Stimulated activated naive CD8-positive, alpha-beta T cell treated with anti-CD3 and anti-CD28 coated beads, Interleukin-15, amount 100 ng/mL, for 72 hours (primary cell): ENCODE data around the gene KRT37.
"Not testable (repeated sequence)": the region's sequence is repeated elsewhere in the genome, so short reads cannot be mapped to it uniquely, and the experiment has no call there.

Experiments used
- ATAC-seq: fragments of 150-1000 bp; cut with Tn5 transposase; 2 replicates; pipeline ENCODE4 v1.10.0; 2021; ENCODE audit warnings: mild to moderate bottlenecking, moderate library complexity
- DNase-seq, 2 donors: peaks; one replicate each; pipeline ENCODE4 v3.0.0; 2021 to 2022
- H3K27ac Mint-ChIP-seq, 2 donors: one replicate each; pipeline ENCODE4 v1.8.0; 2022; ENCODE audit warnings: mild to moderate bottlenecking in 2 of 2, mixed read lengths in 2 of 2, moderate library complexity in 2 of 2
- H3K27me3 Mint-ChIP-seq: one replicate; pipeline ENCODE4 v1.8.0; 2022; ENCODE audit warnings: mixed read lengths
- H3K4me1 Mint-ChIP-seq: one replicate; pipeline ENCODE4 v1.8.0; 2022; ENCODE audit warnings: mild to moderate bottlenecking, mixed read lengths
- H3K4me3 Mint-ChIP-seq, 2 donors: one replicate each; pipeline ENCODE4 v1.8.0; 2022; ENCODE audit warnings: mild to moderate bottlenecking in 2 of 2, mixed read lengths in 2 of 2, moderate library complexity in 1 of 2
- H3K9me3 Mint-ChIP-seq, 2 donors: one replicate each; pipeline ENCODE4 v1.8.0; 2022; ENCODE audit warnings: mixed read lengths in 2 of 2

KRT37 gene

GRCh38 chr17:41402161-41402560 is 22.2 kb downstream of the KRT37 start:
- DNase-seq (no peak), ATAC-seq (no peak)
- H3K4me1 Mint-ChIP-seq = peaks cover 31% of the 10 kb centered on the region
- peak overlapping the region; percentile 11 to 58 for H3K4me3 Mint-ChIP-seq
- H3K27ac Mint-ChIP-seq = peak overlapping the region in 1 of 2 donors; percentile 69
- H3K27me3 Mint-ChIP-seq = no peaks in the 10 kb centered on the region
- H3K9me3 Mint-ChIP-seq = no peaks in the 10 kb centered on the region

GRCh38 chr17:41396996-41397660 is 27.3 kb downstream of the KRT37 start, which contains the start of gene KRT31:
TSS of gene KRT31 (minus strand) at chr17:41397608. CDS start at chr17:41397539, 69 bp downstream.
- no peak within 1 kb of the TSS for H3K27ac Mint-ChIP-seq
- H3K4me1 Mint-ChIP-seq = peaks cover 2% of the 10 kb centered on the region
- peaks cover 2% of the 10 kb centered on the region for H3K27me3 Mint-ChIP-seq
- DNase-seq (no peak), ATAC-seq (no peak)
- H3K9me3 Mint-ChIP-seq = no peaks in the 10 kb centered on the region
- H3K4me3 Mint-ChIP-seq = no peak within 1 kb of the TSS

GRCh38 chr17:41396340-41396739 is 28.0 kb downstream of the KRT37 start:
- H3K4me1 Mint-ChIP-seq = no peaks in the 10 kb centered on the region
- H3K9me3 Mint-ChIP-seq = no peaks in the 10 kb centered on the region
- H3K4me3 Mint-ChIP-seq = no peak overlapping the region
- no peak for ATAC-seq
- no peak overlapping the region for H3K27ac Mint-ChIP-seq
- DNase-seq = no peak
- peaks cover 8% of the 10 kb centered on the region for H3K27me3 Mint-ChIP-seq

- ATAC-seq = no peak
- Mint-ChIP-seq H3K27ac (no peak overlapping the region), H3K27me3 (peaks cover 8% of the 10 kb centered on the region), H3K4me3 (no peak overlapping the region), H3K4me1 (no peaks in the 10 kb centered on the region), H3K9me3 (no peaks in the 10 kb centered on the region)
- DNase-seq = no peak
These were observed 28.8 kb downstream of the KRT37 start for GRCh38 chr17:41395611-41396010.

- H3K27ac Mint-ChIP-seq, DNase-seq, H3K27me3 Mint-ChIP-seq, H3K4me3 Mint-ChIP-seq, H3K4me1 Mint-ChIP-seq, H3K9me3 Mint-ChIP-seq, ATAC-seq: not testable (repeated sequence)
These were observed 29.3 kb downstream of the KRT37 start for GRCh38 chr17:41395044-41395443.

GRCh38 chr17:41394254-41394996 is 30.0 kb downstream of the KRT37 start:
- Mint-ChIP-seq H3K9me3 (no peaks in the 10 kb centered on the region), H3K4me1 (no peaks in the 10 kb centered on the region), H3K27ac (no peak overlapping the region), H3K27me3 (peaks cover 8% of the 10 kb centered on the region), H3K4me3 (no peak overlapping the region)
- DNase-seq (no peak), ATAC-seq (no peak)

GRCh38 chr17:41393826-41394225 is 30.6 kb downstream of the KRT37 start:
- DNase-seq (no peak), ATAC-seq (no peak)
- Mint-ChIP-seq H3K4me3 (no peak overlapping the region), H3K4me1 (no peaks in the 10 kb centered on the region), H3K9me3 (no peaks in the 10 kb centered on the region), H3K27ac (peak overlapping the region in 1 of 2 donors; percentile 3), H3K27me3 (peaks cover 8% of the 10 kb centered on the region)

- Mint-ChIP-seq H3K27me3 (peaks cover 8% of the 10 kb centered on the region), H3K9me3 (no peaks in the 10 kb centered on the region), H3K4me3 (no peak overlapping the region), H3K4me1 (no peaks in the 10 kb centered on the region), H3K27ac (no peak overlapping the region)
- DNase-seq (no peak), ATAC-seq (no peak)
These were observed 31.1 kb downstream of the KRT37 start for GRCh38 chr17:41393294-41393693.

- no peak for ATAC-seq
- Mint-ChIP-seq H3K9me3 (peaks cover 0 to 5% of the 10 kb centered on the region in 2 donors), H3K27me3 (peaks cover 8% of the 10 kb centered on the region), H3K4me1 (no peaks in the 10 kb centered on the region), H3K27ac (peak overlapping the region; percentile 7 to 9), H3K4me3 (no peak overlapping the region)
- no peak for DNase-seq
These were observed 32.1 kb downstream of the KRT37 start for GRCh38 chr17:41392278-41392677.

GRCh38 chr17:41391535-41391934 is 32.9 kb downstream of the KRT37 start:
- peaks cover 8% of the 10 kb centered on the region for H3K27me3 Mint-ChIP-seq
- H3K4me1 Mint-ChIP-seq = no peaks in the 10 kb centered on the region
- H3K4me3 Mint-ChIP-seq = no peak overlapping the region
- no peak for DNase-seq
- ATAC-seq = no peak
- peaks cover 3 to 12% of the 10 kb centered on the region in 2 donors for H3K9me3 Mint-ChIP-seq
- no peak overlapping the region for H3K27ac Mint-ChIP-seq

- Mint-ChIP-seq H3K27ac (no peak overlapping the region), H3K9me3 (peaks cover 8 to 16% of the 10 kb centered on the region in 2 donors), H3K4me1 (no peaks in the 10 kb centered on the region), H3K4me3 (no peak overlapping the region), H3K27me3 (peaks cover 8% of the 10 kb centered on the region)
- DNase-seq (no peak), ATAC-seq (no peak)
These were observed 33.9 kb downstream of the KRT37 start for GRCh38 chr17:41390411-41390938.

- Mint-ChIP-seq H3K9me3 (peaks cover 8 to 16% of the 10 kb centered on the region in 2 donors), H3K27ac (no peak overlapping the region), H3K4me1 (no peaks in the 10 kb centered on the region), H3K27me3 (peaks cover 8% of the 10 kb centered on the region), H3K4me3 (no peak overlapping the region)
- ATAC-seq (no peak), DNase-seq (no peak)
These were observed 36.7 kb downstream of the KRT37 start for GRCh38 chr17:41387670-41388069.

GRCh38 chr17:41386227-41386626 is 38.2 kb downstream of the KRT37 start:
- no peak for DNase-seq
- ATAC-seq = no peak
- Mint-ChIP-seq H3K4me1 (no peaks in the 10 kb centered on the region), H3K27ac (no peak overlapping the region), H3K4me3 (no peak overlapping the region), H3K9me3 (peaks cover 8 to 16% of the 10 kb centered on the region in 2 donors), H3K27me3 (no peaks in the 10 kb centered on the region)

GRCh38 chr17:41383690-41384089 is 40.7 kb downstream of the KRT37 start:
- Mint-ChIP-seq H3K4me1 (no peaks in the 10 kb centered on the region), H3K27me3 (no peaks in the 10 kb centered on the region), H3K27ac (no peak overlapping the region), H3K4me3 (no peak overlapping the region), H3K9me3 (peaks cover 8 to 16% of the 10 kb centered on the region in 2 donors)
- DNase-seq = no peak
- no peak for ATAC-seq

- no peak for ATAC-seq
- no peak overlapping the region for H3K4me3 Mint-ChIP-seq
- peaks cover 8 to 12% of the 10 kb centered on the region in 2 donors for H3K9me3 Mint-ChIP-seq
- DNase-seq = no peak
- H3K4me1 Mint-ChIP-seq = peaks cover 5% of the 10 kb centered on the region
- no peak overlapping the region for H3K27ac Mint-ChIP-seq
- no peaks in the 10 kb centered on the region for H3K27me3 Mint-ChIP-seq
These were observed 42.0 kb downstream of the KRT37 start for GRCh38 chr17:41382394-41382793.

GRCh38 chr17:41381943-41382342 is 42.4 kb downstream of the KRT37 start, which contains the start of gene KRT34:
TSS of gene KRT34 (minus strand) at chr17:41382306. CDS start at chr17:41382246, 60 bp downstream.
- not testable (repeated sequence) for H3K9me3 Mint-ChIP-seq, H3K4me1 Mint-ChIP-seq, DNase-seq, H3K27ac Mint-ChIP-seq, H3K27me3 Mint-ChIP-seq, ATAC-seq, H3K4me3 Mint-ChIP-seq
